GM12892 (cell line): ENCODE measurements around the gene GALNT14.

ENCODE experiments used
- POLR2A ChIP-seq: IDR thresholded peaks from 2 replicates; pipeline ENCODE4 v1.6.1; 2011; ENCODE audit warnings: low read depth, low read length, control low read depth
- POLR2AphosphoS5 ChIP-seq: IDR thresholded peaks from 2 replicates; pipeline ENCODE4 v1.6.1; 2011; ENCODE audit warnings: low read depth, low read length, control low read depth
- TAF1 ChIP-seq: IDR thresholded peaks from 2 replicates; pipeline ENCODE4 v1.6.1; 2011; ENCODE audit warnings: low read depth, mild to moderate bottlenecking, control low read depth, low read length, borderline replicate concordance

DNA sequence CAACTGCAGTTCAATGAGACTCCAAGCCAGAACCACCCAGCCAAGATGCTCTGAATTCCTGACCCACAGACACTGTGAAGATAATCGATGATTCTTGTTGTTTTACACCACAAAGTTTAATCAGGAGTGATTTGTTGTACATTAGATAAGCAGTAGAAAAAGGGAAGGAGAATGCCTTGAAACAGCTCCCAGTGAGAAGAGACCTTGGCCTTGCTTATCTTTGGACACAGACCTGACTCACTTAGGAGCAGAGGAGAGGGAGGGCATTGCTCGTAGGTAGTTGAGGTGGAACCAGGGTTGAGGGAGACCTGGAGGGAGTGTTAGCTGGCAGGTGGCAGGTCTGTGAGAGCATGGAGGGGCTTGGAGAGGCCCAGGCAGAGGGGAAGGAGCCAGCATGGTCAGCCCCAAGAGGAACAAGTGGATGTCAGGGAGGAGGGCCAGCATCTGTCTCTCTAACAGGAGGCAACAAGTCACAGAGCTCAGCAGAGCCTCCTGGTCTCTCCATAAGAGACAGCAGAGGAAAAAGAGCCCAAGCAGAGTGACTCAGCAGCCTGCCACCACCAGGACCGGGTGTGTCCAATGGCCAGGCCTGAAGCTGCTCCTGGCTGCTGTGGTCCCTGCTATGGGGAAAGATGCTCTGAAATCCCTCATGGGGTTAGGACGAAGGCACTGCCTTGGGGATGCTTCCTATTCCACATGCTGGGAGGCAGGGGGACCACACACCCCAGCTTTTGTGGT, 169.4 kb downstream of the GALNT14 start:
- TF ChIP-seq POLR2A, result no peak
- no peak for TF ChIP-seq TAF1
- TF ChIP-seq POLR2AphosphoS5, result no peak
